Astrocyte of the hippocampus (primary cell): ENCODE results near the gene PRRC2A.
A peak's percentile ranks its signal among the peaks of the same experiment; 100 is the strongest.

ENCODE experiments used
- DNase-seq: peaks from one replicate; pipeline ENCODE4 v3.0.0; 2011; ENCODE audit warnings: low read depth, low spot score

The PRRC2A gene

GRCh38 chr6:31620586-31621319 is at the start of gene PRRC2A:
TSS of gene PRRC2A (plus strand) at chr6:31620715. CDS start at chr6:31622790, 2,075 bp downstream.
- no peak for DNase-seq

- DNase-seq, result no peak
Measured at GRCh38 chr6:31572041-31572911, 48.2 kb upstream of the PRRC2A start, which contains the start of gene LTA. TSS of gene LTA (plus strand) at chr6:31572289. CDS start at chr6:31572743, 454 bp downstream.

- DNase-seq, result no peak
Measured at GRCh38 chr6:31573239-31574105, 47.0 kb upstream of the PRRC2A start.

DNA sequence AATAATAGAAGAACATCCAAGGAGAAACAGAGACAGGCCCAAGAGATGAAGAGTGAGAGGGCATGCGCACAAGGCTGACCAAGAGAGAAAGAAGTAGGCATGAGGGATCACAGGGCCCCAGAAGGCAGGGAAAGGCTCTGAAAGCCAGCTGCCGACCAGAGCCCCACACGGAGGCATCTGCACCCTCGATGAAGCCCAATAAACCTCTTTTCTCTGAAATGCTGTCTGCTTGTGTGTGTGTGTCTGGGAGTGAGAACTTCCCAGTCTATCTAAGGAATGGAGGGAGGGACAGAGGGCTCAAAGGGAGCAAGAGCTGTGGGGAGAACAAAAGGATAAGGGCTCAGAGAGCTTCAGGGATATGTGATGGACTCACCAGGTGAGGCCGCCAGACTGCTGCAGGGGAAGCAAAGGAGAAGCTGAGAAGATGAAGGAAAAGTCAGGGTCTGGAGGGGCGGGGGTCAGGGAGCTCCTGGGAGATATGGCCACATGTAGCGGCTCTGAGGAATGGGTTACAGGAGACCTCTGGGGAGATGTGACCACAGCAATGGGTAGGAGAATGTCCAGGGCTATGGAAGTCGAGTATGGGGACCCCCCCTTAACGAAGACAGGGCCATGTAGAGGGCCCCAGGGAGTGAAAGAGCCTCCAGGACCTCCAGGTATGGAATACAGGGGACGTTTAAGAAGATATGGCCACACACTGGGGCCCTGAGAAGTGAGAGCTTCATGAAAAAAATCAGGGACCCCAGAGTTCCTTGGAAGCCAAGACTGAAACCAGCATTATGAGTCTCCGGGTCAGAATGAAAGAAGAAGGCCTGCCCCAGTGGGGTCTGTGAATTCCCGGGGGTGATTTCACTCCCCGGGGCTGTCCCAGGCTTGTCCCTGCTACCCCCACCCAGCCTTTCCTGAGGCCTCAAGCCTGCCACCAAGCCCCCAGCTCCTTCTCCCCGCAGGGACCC is 46.1 kb upstream of the PRRC2A start:
- DNase-seq, result no peak

DNA sequence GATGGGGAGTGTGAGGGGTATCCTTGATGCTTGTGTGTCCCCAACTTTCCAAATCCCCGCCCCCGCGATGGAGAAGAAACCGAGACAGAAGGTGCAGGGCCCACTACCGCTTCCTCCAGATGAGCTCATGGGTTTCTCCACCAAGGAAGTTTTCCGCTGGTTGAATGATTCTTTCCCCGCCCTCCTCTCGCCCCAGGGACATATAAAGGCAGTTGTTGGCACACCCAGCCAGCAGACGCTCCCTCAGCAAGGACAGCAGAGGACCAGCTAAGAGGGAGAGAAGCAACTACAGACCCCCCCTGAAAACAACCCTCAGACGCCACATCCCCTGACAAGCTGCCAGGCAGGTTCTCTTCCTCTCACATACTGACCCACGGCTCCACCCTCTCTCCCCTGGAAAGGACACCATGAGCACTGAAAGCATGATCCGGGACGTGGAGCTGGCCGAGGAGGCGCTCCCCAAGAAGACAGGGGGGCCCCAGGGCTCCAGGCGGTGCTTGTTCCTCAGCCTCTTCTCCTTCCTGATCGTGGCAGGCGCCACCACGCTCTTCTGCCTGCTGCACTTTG is 45.1 kb upstream of the PRRC2A start, which contains the start of gene TNF:
Gene TNF (plus strand): TSS at position 231 of the 567 bp plus-strand sequence. CDS start 177 bp downstream, at position 408.
- DNase-seq, result no peak

- no peak for DNase-seq
Measured at GRCh38 chr6:31575952-31576685, 44.4 kb upstream of the PRRC2A start.

- no peak for DNase-seq
Measured at GRCh38 chr6:31576897-31577578, 43.5 kb upstream of the PRRC2A start.

- no peak for DNase-seq
Measured at GRCh38 chr6:31577579-31577966, 42.9 kb upstream of the PRRC2A start.

- DNase-seq, result peak; percentile 12
Measured at GRCh38 chr6:31578184-31579118, 42.1 kb upstream of the PRRC2A start.

DNA sequence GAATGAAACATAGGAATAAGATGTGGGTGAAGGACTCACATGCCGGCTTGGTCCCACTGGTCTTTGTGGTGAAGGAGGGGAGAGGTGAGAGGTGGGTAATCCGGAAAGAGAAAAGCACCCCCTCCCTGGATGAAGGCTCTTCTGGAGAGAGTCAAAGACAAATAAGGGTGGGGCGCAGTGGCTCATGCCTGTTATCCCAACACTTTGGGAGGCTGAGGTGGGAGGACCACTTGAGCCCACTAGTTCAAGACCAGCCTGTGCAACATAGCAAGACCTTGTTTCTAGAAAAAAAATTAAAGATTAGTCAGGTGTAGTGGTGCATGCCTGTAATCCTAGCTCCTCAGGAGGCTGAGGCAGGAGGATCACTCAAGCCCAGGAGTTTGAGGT is 41.4 kb upstream of the PRRC2A start:
- no peak for DNase-seq

- DNase-seq, result no peak
Measured at GRCh38 chr6:31579546-31580437, 40.7 kb upstream of the PRRC2A start.

GRCh38 chr6:31580438-31580740 is 40.1 kb upstream of the PRRC2A start:
- DNase-seq, result no peak

GRCh38 chr6:31580807-31581433 is 39.6 kb upstream of the PRRC2A start:
- DNase-seq, result peak; percentile 94

GRCh38 chr6:31581434-31582229 is 38.9 kb upstream of the PRRC2A start:
- DNase-seq, result no peak

- DNase-seq, result no peak
Measured at GRCh38 chr6:31582230-31582643, 38.3 kb upstream of the PRRC2A start, which contains the start of gene LTB. TSS of gene LTB (minus strand) at chr6:31582424. CDS start at chr6:31582417, 7 bp downstream.
